ENCODE results near the gene DRAP1.

The DRAP1 gene

GRCh38 chr11:65961267-65962140 is 42.3 kb downstream of the DRAP1 start, which contains the start of gene SART1:
Gene SART1 (plus strand): TSS chr11:65961734. CDS start chr11:65961781, 47 bp downstream.
- DNase-seq (ENCODE audit: extremely low read depth, insufficient read length), result peak; percentile 94
- H3K27me3 ChIP-seq (replicated peaks; ENCODE audit: control insufficient read depth, insufficient read depth, low read length), result no peaks in the 10 kb centered on the region
- peak within 1 kb of the TSS; percentile 82 for H3K4me3 ChIP-seq (replicated peaks; ENCODE audit: low read depth, low read length)
- no peak for TF ChIP-seq CTCF (IDR thresholded peaks at IDR 0.05; ENCODE audit: insufficient read depth, low read length, poor library complexity, severe bottlenecking)
- peaks cover 23% of the 10 kb centered on the region for H3K36me3 ChIP-seq (ENCODE audit: control insufficient read depth, insufficient read depth, low read length)

- DNase-seq (ENCODE audit: extremely low read depth, insufficient read length), result no peak
- Histone ChIP-seq H3K36me3 (ENCODE audit: control insufficient read depth, insufficient read depth, low read length) (peaks cover 29% of the 10 kb centered on the region), H3K27me3 (replicated peaks; ENCODE audit: control insufficient read depth, insufficient read depth, low read length) (no peaks in the 10 kb centered on the region), H3K4me3 (replicated peaks; ENCODE audit: low read depth, low read length) (peak overlapping the region; percentile 82)
- TF ChIP-seq CTCF (IDR thresholded peaks at IDR 0.05; ENCODE audit: insufficient read depth, low read length, poor library complexity, severe bottlenecking), result no peak
Measured at GRCh38 chr11:65962141-65962564, 42.9 kb downstream of the DRAP1 start.

- H3K27me3 ChIP-seq (replicated peaks; ENCODE audit: control insufficient read depth, insufficient read depth, low read length), result no peaks in the 10 kb centered on the region
- no peak for TF ChIP-seq CTCF (IDR thresholded peaks at IDR 0.05; ENCODE audit: insufficient read depth, low read length, poor library complexity, severe bottlenecking)
- H3K4me3 ChIP-seq (replicated peaks; ENCODE audit: low read depth, low read length), result no peak overlapping the region
- DNase-seq (ENCODE audit: extremely low read depth, insufficient read length), result no peak
- H3K36me3 ChIP-seq (ENCODE audit: control insufficient read depth, insufficient read depth, low read length), result peaks cover 40% of the 10 kb centered on the region
Measured at GRCh38 chr11:65964906-65965305, 45.7 kb downstream of the DRAP1 start.

- H3K36me3 ChIP-seq (ENCODE audit: control insufficient read depth, insufficient read depth, low read length), result peaks cover 40% of the 10 kb centered on the region
- H3K4me3 ChIP-seq (replicated peaks; ENCODE audit: low read depth, low read length), result no peak overlapping the region
- no peak for TF ChIP-seq CTCF (IDR thresholded peaks at IDR 0.05; ENCODE audit: insufficient read depth, low read length, poor library complexity, severe bottlenecking)
- DNase-seq (ENCODE audit: extremely low read depth, insufficient read length), result no peak
- no peaks in the 10 kb centered on the region for H3K27me3 ChIP-seq (replicated peaks; ENCODE audit: control insufficient read depth, insufficient read depth, low read length)
Measured at GRCh38 chr11:65965986-65966762, 46.9 kb downstream of the DRAP1 start.

- no peak for TF ChIP-seq CTCF (IDR thresholded peaks at IDR 0.05; ENCODE audit: insufficient read depth, low read length, poor library complexity, severe bottlenecking)
- Histone ChIP-seq H3K36me3 (ENCODE audit: control insufficient read depth, insufficient read depth, low read length) (peaks cover 43% of the 10 kb centered on the region), H3K4me3 (replicated peaks; ENCODE audit: low read depth, low read length) (no peak overlapping the region), H3K27me3 (replicated peaks; ENCODE audit: control insufficient read depth, insufficient read depth, low read length) (no peaks in the 10 kb centered on the region)
- DNase-seq (ENCODE audit: extremely low read depth, insufficient read length), result no peak
Measured at GRCh38 chr11:65967329-65967934, 48.2 kb downstream of the DRAP1 start.

Measured in GM06990 (cell line).